Hematopoietic multipotent progenitor cell treated with erythropoietin and hydrocortisone succinate and interleukin-3 and kit ligand, for 8 days (in vitro differentiated cells): ENCODE results near the gene TRPM1.
A peak's percentile ranks its signal among the peaks of the same experiment; 100 is the strongest.

ENCODE experiments used
- DNase-seq: peaks from one replicate; pipeline ENCODE4 v3.0.0-alpha.2; 2015

The TRPM1 gene

GRCh38 chr15:31046759-31047359 lies 54.7 kb downstream of the TRPM1 start:
- DNase-seq = no peak

- DNase-seq = no peak
Observed at GRCh38 chr15:31045606-31046005, 55.9 kb downstream of the TRPM1 start.

GRCh38 chr15:31042751-31043150 lies 58.8 kb downstream of the TRPM1 start:
- no peak for DNase-seq

GRCh38 chr15:31041610-31042009 lies 59.9 kb downstream of the TRPM1 start:
- no peak for DNase-seq

- DNase-seq = no peak
Observed at GRCh38 chr15:31040611-31041010, 60.9 kb downstream of the TRPM1 start.

- no peak for DNase-seq
Observed at GRCh38 chr15:31039961-31040360, 61.6 kb downstream of the TRPM1 start.

GRCh38 chr15:31037731-31038477 lies 63.6 kb downstream of the TRPM1 start:
- no peak for DNase-seq

GRCh38 chr15:31036783-31037182 lies 64.7 kb downstream of the TRPM1 start:
- DNase-seq = no peak

- no peak for DNase-seq
Observed at GRCh38 chr15:31035610-31036009, 65.9 kb downstream of the TRPM1 start.

- DNase-seq = no peak
Observed at GRCh38 chr15:31034152-31034551, 67.4 kb downstream of the TRPM1 start.

- no peak for DNase-seq
Observed at GRCh38 chr15:31032961-31033371, 68.6 kb downstream of the TRPM1 start.

GRCh38 chr15:31031471-31032067 lies 70.0 kb downstream of the TRPM1 start:
- DNase-seq = no peak

- DNase-seq = peak; percentile 43
Observed at GRCh38 chr15:31027910-31028578, 73.5 kb downstream of the TRPM1 start.

GRCh38 chr15:31025996-31026395 lies 75.5 kb downstream of the TRPM1 start:
- no peak for DNase-seq

GRCh38 chr15:31024979-31025378 lies 76.5 kb downstream of the TRPM1 start:
- DNase-seq = no peak

GRCh38 chr15:31024330-31024729 lies 77.2 kb downstream of the TRPM1 start:
- DNase-seq = no peak

- no peak for DNase-seq
Observed at GRCh38 chr15:31023841-31024240, 77.7 kb downstream of the TRPM1 start.

GRCh38 chr15:31021067-31021665 lies 80.4 kb downstream of the TRPM1 start:
- DNase-seq = no peak

- DNase-seq = no peak
Observed at GRCh38 chr15:31020542-31020941, 81.0 kb downstream of the TRPM1 start.

- DNase-seq = no peak
Observed at GRCh38 chr15:31019986-31020385, 81.5 kb downstream of the TRPM1 start.

- no peak for DNase-seq
Observed at GRCh38 chr15:31017311-31017710, 84.2 kb downstream of the TRPM1 start.

- DNase-seq = no peak
Observed at GRCh38 chr15:31016446-31016915, 85.0 kb downstream of the TRPM1 start.

- DNase-seq = no peak
Observed at GRCh38 chr15:31014608-31014925, 87.0 kb downstream of the TRPM1 start.
